Activated naive CD4-positive, alpha-beta T cell treated with anti-CD3 and anti-CD28 coated beads, Interleukin-2, amount 50 U/mL, for 24 hours (primary cell): ENCODE results near the gene CDH23.
A peak's percentile ranks its signal among the peaks of the same experiment; 100 is the strongest.

ENCODE experiments used
- H3K27ac Mint-ChIP-seq: one replicate; pipeline ENCODE4 v1.8.0; 2021; ENCODE audit warnings: mild to moderate bottlenecking, mixed read lengths
- H3K27me3 Mint-ChIP-seq: one replicate; pipeline ENCODE4 v1.8.0; 2021; ENCODE audit warnings: mixed read lengths
- H3K36me3 Mint-ChIP-seq: one replicate; pipeline ENCODE4 v1.8.0; 2021; ENCODE audit warnings: mixed read lengths
- H3K4me1 Mint-ChIP-seq: one replicate; pipeline ENCODE4 v1.8.0; 2021; ENCODE audit warnings: mixed read lengths
- H3K4me3 Mint-ChIP-seq: one replicate; pipeline ENCODE4 v1.8.0; 2021; ENCODE audit warnings: mild to moderate bottlenecking, mixed read lengths
- H3K9me3 Mint-ChIP-seq: one replicate; pipeline ENCODE4 v1.8.0; 2021; ENCODE audit warnings: mixed read lengths

The CDH23 gene

DNA sequence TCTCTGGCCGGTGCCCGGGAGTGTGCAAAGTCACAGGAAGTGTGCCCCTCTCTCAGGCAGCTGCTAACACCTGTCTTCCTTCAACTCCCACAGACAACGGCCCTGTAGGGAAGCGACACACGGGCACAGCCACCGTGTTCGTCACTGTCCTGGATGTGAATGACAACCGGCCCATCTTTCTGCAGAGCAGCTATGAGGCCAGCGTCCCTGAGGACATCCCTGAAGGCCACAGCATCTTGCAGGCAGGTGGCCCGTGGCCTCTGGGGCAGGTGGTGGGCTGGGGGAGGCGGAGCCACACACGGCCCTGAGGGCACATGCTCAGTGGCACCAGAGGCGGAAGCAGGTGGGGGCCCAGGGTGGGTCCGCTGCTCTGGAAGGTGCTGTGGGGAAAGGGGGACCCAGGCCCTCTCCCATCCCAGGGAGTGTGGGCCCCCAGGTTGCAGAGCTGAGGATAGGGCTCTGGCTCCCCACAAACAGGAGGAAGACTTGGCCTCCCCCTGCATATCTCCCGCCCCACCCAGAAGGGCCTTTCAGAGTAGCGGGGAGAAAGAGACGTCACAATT lies 315.9 kb downstream of the CDH23 start:
- peak overlapping the region; percentile 99 for H3K27ac Mint-ChIP-seq

DNA sequence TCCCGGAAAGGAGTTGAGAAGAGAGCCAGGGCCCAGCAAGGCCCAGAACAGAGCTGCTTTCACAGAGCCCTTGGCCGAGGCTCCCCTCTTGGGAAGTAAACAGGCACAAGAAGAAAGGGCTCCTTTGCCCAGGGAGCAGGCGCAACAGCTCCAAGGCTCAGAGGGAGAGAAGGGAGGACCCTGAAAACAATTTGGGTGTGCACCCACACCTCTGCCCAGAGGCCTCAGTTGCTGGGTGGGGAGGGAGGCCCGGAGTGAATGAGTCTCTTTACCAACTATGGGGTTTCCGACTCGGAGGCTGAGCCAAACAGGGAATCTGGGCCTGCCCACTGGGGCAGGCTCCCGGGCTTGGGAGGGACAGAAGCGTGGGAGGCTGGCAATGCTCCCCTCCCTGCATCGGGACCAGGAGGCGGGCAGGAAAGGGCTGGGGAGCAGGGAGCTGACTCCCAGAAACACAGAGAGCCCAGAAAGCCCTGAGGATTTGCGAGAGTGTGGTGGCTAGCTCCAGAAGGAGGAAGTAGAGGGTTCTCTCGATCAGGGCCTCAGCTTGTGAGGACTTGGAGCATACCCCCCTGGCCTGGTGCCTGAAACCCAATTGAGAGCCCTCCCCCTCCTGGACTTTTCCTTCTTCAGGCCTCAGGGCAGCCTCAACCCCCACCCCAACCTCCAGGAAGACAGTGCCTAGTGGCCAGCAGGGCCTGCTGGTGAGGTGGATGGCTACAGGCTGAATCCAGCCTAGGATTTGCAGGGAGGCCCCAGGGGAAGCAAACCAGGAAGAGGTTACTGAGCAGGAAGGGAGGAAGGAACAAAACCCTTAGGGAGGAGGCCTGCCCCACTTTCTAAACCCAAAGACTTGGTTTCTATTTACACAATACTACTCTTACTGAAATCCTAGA lies 316.7 kb downstream of the CDH23 start:
- peak overlapping the region; percentile 77 for H3K4me3 Mint-ChIP-seq
- peaks cover 68% of the 10 kb centered on the region for H3K4me1 Mint-ChIP-seq
- H3K9me3 Mint-ChIP-seq: no peaks in the 10 kb centered on the region
- H3K36me3 Mint-ChIP-seq: no peaks in the 10 kb centered on the region
- H3K27me3 Mint-ChIP-seq: no peaks in the 10 kb centered on the region
- peak overlapping the region; percentile 99 for H3K27ac Mint-ChIP-seq

More for the DNA sequence above, 315.9 kb downstream of the CDH23 start:
- Mint-ChIP-seq H3K9me3 (no peaks in the 10 kb centered on the region), H3K27me3 (no peaks in the 10 kb centered on the region), H3K4me3 (peak overlapping the region; percentile 77), H3K36me3 (no peaks in the 10 kb centered on the region), H3K4me1 (peaks cover 74% of the 10 kb centered on the region)

DNA sequence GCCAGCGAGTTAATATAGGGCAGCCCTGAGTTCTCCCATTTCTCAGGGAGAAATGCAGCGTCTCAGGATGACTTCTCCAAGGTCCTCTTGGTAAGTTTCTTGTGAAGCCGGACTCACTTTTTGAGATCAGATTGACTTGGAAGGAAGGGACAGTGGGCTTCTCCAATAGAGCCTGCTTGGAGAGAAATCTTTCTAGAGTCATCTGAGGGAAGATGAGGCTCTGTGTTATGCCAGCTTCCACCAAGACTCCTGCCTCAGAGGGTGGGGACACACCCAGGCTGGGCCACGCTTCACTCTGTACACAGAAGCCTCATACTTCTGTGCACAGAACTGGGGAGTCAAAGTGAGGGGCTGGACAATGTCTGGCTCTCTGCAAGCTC lies 317.3 kb downstream of the CDH23 start:
- Mint-ChIP-seq H3K4me3 (peak overlapping the region; percentile 70), H3K27ac (peak overlapping the region; percentile 99), H3K36me3 (no peaks in the 10 kb centered on the region), H3K9me3 (no peaks in the 10 kb centered on the region), H3K27me3 (no peaks in the 10 kb centered on the region), H3K4me1 (peaks cover 66% of the 10 kb centered on the region)

DNA sequence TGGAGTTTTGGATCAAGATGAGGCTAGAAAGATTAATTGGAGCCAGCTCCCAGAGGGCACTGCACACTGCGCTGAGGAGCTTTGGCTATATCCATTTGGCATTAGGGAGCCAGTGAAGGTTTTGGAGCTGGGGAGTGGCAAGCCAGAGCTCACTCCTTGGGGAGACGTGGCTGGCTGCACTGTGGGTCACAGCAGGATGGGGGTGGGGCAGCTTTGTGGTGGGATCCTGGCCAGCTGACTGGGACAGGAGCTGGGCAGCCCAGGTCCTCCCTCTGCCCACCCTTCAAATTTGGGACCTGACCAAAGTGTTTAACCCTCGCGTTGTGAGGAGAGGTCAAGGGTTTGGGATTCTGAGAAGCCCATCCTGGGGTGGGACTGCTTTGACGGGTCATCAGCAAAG lies 317.9 kb downstream of the CDH23 start:
- Mint-ChIP-seq H3K4me3 (peak overlapping the region; percentile 70), H3K27ac (peak overlapping the region; percentile 99), H3K9me3 (no peaks in the 10 kb centered on the region), H3K27me3 (no peaks in the 10 kb centered on the region), H3K4me1 (peaks cover 62% of the 10 kb centered on the region), H3K36me3 (no peaks in the 10 kb centered on the region)

DNA sequence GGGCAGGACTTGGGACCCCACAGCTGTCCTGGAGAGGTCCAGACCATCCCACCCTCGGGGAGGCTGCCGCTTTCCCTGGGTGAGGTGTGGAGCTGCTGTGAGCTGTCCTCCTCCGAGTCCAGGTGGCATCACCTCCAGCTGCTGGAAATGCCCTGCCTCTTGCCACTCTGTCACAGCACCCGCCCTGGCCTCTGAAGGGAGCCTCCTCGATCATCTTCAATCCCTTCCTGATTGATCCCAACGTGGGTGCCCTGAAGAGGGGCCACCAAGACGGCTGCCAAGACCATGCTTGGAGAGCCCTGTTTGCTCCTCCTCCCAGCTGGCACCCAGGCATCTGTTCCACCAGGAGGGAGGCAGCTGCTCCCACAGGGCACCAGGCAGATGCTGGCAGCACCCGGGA lies 318.3 kb downstream of the CDH23 start:
- H3K36me3 Mint-ChIP-seq: no peaks in the 10 kb centered on the region
- H3K27me3 Mint-ChIP-seq: no peaks in the 10 kb centered on the region
- no peaks in the 10 kb centered on the region for H3K9me3 Mint-ChIP-seq
- peaks cover 57% of the 10 kb centered on the region for H3K4me1 Mint-ChIP-seq
- no peak overlapping the region for H3K4me3 Mint-ChIP-seq
- peak overlapping the region; percentile 84 for H3K27ac Mint-ChIP-seq

DNA sequence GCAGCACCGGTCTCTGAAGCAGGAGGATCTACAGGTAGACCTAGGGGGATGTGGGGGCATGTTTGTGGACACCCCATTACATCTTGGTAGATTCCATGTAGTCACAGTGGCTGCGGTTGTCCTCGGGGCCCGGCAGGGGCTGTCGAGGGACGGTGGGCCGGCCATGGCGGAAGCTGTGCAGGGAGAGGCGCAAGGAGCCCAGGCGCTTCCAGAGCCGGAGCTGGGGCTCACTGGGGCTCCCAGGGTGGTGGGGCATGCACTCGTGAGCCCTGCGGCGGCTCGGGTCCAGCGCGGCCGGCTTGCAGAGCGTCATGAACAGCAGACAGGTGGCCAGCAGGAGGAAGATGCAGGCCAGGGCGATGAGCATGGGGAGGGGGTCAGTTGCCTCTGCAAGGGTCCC lies 319.1 kb downstream of the CDH23 start:
- Mint-ChIP-seq H3K36me3 (no peaks in the 10 kb centered on the region), H3K9me3 (no peaks in the 10 kb centered on the region), H3K27me3 (no peaks in the 10 kb centered on the region), H3K27ac (peak overlapping the region; percentile 84), H3K4me3 (peak overlapping the region; percentile 58), H3K4me1 (peaks cover 61% of the 10 kb centered on the region)

DNA sequence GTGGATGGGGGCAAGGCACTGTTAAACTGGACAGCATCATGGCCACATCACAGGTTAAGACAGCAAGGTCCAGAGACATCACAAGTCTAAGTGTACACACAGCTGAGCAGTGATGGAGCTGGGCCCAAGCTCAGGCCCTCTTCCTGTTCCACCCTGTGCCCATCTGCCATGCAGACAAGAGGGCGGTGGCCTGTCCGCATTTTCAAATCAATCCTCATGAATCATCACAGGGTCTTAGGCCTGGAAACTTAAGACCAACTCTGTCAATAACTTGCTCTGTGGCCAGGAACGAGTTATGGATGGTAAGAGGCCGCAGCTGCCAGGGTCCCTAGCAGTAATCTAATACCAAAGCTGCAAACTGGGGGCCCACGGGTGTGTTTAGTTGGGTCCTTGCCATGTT lies 319.7 kb downstream of the CDH23 start:
- H3K27me3 Mint-ChIP-seq: no peaks in the 10 kb centered on the region
- peaks cover 64% of the 10 kb centered on the region for H3K4me1 Mint-ChIP-seq
- H3K9me3 Mint-ChIP-seq: no peaks in the 10 kb centered on the region
- H3K36me3 Mint-ChIP-seq: no peaks in the 10 kb centered on the region
- H3K4me3 Mint-ChIP-seq: no peak overlapping the region
- peak overlapping the region; percentile 65 for H3K27ac Mint-ChIP-seq

DNA sequence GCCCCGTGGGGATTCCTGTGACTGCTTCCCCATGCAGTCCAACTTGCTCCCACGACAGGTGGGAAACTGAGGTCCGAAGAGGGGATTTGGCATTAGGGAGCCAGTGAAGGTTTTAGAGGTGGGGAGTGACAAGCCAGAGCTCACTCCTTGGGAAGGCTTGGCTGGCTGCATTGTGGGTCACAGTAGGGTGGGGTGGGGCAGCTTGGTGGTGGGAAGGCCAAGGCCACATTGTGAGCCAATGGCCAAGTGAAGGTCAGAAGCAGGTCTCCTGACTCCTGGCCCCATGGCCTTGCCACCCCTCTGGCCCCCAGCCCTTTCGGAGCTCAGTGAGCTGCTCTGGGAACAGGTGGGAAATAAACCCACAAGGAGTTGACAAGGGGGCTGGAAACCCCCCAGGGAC lies 320.3 kb downstream of the CDH23 start:
- no peaks in the 10 kb centered on the region for H3K27me3 Mint-ChIP-seq
- H3K36me3 Mint-ChIP-seq: no peaks in the 10 kb centered on the region
- no peaks in the 10 kb centered on the region for H3K9me3 Mint-ChIP-seq
- peaks cover 64% of the 10 kb centered on the region for H3K4me1 Mint-ChIP-seq
- H3K4me3 Mint-ChIP-seq: no peak overlapping the region
- H3K27ac Mint-ChIP-seq: peak overlapping the region; percentile 86

DNA sequence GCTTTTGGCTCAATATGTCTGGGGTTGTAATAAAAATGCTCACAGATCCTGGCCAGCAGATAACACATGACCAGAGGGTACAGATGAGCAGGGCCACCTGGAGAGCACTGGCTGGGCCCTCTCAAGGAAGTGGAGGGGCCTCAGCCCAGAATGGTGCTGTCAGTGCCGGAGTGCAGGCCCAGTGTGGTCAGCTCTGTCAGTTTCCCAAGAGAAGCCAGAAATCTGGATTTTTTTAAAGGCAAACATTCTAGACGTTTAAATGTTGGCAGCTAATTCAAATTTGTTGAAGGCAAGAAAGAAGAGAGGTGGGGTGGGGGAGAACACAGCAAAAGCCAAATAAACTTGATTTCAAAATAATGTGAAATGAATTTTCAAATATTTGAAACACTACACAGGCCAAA lies 320.8 kb downstream of the CDH23 start:
- peaks cover 64% of the 10 kb centered on the region for H3K4me1 Mint-ChIP-seq
- no peaks in the 10 kb centered on the region for H3K9me3 Mint-ChIP-seq
- no peaks in the 10 kb centered on the region for H3K27me3 Mint-ChIP-seq
- H3K36me3 Mint-ChIP-seq: no peaks in the 10 kb centered on the region
- peak overlapping the region; percentile 86 for H3K27ac Mint-ChIP-seq
- H3K4me3 Mint-ChIP-seq: no peak overlapping the region

DNA sequence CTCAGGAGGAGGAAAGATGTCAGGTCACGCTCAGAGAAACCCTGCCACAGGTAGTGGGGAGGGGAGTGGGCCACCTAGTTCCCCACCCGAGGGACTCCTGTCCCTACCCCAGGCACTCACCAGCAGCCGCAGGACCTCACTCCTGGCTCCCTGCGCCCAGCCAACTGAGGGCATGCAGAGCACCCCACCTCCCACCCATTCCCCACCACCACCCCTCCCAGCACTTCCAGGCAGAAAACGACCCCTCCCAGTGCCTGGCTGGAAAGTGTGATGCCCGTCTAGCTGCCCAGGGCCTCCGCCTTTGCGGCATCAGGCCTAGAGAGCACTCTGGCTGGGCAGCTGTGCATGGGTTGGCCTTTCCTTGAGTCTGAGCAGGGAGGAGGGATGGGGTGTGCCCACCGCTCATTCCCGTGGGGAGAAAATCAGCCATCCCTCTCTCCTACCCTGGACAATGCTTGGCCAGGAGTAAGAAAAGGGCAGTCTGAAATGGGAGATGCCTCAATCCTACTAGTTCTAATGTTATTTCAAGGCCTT lies 321.5 kb downstream of the CDH23 start:
- Mint-ChIP-seq H3K27me3 (no peaks in the 10 kb centered on the region), H3K4me1 (peaks cover 61% of the 10 kb centered on the region), H3K9me3 (no peaks in the 10 kb centered on the region), H3K4me3 (no peak overlapping the region), H3K36me3 (no peaks in the 10 kb centered on the region), H3K27ac (no peak overlapping the region)

DNA sequence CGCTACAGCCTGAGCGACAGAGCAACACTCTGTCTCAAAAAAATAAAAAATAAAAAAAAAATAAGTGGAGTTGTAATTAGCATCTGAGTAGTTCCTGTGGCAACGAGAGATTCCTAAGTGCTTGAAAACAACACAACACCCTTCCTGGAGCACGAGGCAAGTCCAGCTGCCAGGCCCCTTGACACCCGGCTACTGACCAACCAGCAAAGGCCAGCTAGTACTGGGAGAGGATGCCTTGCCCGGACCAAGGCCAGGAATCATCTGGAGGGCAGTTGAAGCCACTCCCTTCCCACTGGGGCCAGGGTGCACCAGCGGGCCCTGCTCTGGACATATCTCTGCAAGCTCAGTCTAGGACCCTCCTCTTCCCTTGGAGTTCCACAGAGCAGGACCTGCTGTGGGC lies 322.3 kb downstream of the CDH23 start:
- no peaks in the 10 kb centered on the region for H3K36me3 Mint-ChIP-seq
- H3K4me1 Mint-ChIP-seq: peaks cover 61% of the 10 kb centered on the region
- H3K4me3 Mint-ChIP-seq: no peak overlapping the region
- no peaks in the 10 kb centered on the region for H3K27me3 Mint-ChIP-seq
- H3K9me3 Mint-ChIP-seq: no peaks in the 10 kb centered on the region
- no peak overlapping the region for H3K27ac Mint-ChIP-seq

DNA sequence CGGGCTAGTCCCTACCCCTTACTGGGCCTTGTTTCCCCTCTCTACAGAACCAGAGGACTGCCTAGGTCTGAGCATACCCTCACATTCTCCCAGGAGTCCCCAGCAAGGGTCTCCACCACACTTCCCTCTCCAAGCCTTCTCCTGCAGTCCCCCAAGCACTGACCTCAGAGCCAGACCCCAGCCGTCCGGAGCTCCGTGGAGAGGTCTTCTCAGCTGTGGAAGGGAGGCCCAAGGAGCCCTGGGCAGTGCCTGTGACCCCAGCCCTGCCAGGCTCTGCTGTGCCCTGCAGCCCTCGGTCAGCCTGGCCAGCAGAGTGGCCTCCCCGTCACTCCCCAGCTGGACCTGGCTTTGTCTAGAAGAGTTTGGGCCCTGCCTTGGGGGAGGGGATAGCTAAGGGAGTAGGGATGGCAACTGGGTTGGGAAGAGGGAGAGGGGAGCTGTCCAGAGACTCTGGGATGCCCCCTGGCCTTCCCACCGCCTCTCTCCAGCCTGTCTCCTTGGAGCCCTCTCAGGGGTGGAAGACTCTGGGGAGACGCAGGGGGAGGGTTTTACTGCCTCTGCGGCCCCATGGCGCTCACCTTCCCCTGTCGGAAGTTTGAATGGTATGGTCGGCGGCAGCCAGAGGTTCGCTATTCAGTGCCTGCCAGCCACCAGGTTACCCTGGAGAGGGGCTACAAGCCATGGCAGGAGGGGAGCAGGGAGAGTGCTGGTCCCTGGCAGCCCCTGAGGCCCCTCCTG lies 322.9 kb downstream of the CDH23 start, which contains the start of gene C10orf105:
Gene C10orf105, minus strand, starts transcription at position 315 of the 738 bp plus-strand sequence. CDS start 3,441 bp downstream, outside the sequence.
- no peak within 1 kb of the TSS for H3K4me3 Mint-ChIP-seq
- H3K36me3 Mint-ChIP-seq: no peaks in the 10 kb centered on the region
- H3K27ac Mint-ChIP-seq: peak within 1 kb of the TSS; percentile 83
- H3K9me3 Mint-ChIP-seq: no peaks in the 10 kb centered on the region
- peaks cover 59% of the 10 kb centered on the region for H3K4me1 Mint-ChIP-seq
- H3K27me3 Mint-ChIP-seq: no peaks in the 10 kb centered on the region

DNA sequence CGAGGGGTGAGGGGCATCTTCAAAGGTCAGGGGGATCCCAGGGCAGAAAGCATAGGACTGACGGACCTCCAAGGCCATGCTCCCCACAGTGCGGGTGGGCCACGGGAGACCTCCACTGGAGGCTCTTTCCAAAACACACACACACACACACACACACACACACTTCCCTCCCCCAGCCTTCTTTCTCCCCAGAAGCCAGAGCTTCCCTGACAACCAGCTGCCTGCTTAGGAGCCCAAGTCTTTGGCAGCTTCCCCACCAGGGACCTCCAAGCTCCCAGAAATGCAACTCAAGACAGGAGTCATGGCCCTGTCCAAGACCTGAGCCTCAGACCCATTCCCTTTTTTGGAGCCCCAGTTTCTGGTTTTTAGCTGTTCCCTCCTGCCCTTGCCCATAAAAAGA lies 323.6 kb downstream of the CDH23 start:
- Mint-ChIP-seq H3K27me3 (no peaks in the 10 kb centered on the region), H3K4me1 (peaks cover 61% of the 10 kb centered on the region), H3K4me3 (no peak overlapping the region), H3K27ac (peak overlapping the region; percentile 83), H3K36me3 (no peaks in the 10 kb centered on the region), H3K9me3 (no peaks in the 10 kb centered on the region)

DNA sequence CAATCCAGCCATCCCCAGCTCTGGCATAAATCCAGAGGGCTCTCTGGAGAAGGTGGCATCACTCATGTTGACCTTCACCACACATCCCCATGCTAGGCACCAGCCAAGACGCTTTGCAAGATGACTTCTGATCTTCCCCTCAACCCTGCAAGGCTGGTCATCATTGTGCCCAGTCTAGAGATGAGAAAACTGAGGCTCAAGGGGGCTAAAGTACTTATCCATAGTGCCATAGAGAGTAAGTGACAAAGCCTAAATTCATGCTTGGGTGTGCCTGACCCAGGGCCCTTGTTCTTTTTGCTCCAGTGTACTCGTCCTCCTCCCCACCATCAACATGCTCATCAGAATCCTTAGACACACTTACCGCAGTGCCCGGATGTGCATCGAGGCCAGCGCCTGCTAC lies 324.6 kb downstream of the CDH23 start:
- no peaks in the 10 kb centered on the region for H3K27me3 Mint-ChIP-seq
- H3K27ac Mint-ChIP-seq: peak overlapping the region; percentile 68
- no peaks in the 10 kb centered on the region for H3K36me3 Mint-ChIP-seq
- peaks cover 61% of the 10 kb centered on the region for H3K4me1 Mint-ChIP-seq
- no peak overlapping the region for H3K4me3 Mint-ChIP-seq
- H3K9me3 Mint-ChIP-seq: no peaks in the 10 kb centered on the region

DNA sequence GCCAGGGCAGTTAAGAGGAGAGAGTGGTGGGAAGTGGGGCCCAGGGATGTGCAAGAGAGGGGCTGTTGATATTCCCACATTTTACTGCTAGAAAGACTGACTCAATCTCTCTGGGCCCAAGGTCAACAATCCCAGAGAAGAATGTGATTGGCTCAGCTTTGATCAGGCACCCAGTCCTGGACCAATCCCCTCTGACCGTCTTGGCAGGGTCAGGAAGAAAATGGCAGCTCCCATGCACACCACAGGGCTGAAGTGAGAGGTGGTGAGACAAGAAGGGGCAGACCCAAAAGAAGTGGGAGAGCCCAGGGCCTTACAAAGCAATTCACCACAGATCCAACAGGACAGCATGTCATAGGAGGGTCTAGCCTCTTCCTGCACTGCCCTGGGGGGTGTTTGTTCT lies 326.1 kb downstream of the CDH23 start:
- Mint-ChIP-seq H3K4me1 (peaks cover 69% of the 10 kb centered on the region), H3K4me3 (no peak overlapping the region), H3K9me3 (no peaks in the 10 kb centered on the region), H3K36me3 (no peaks in the 10 kb centered on the region), H3K27ac (peak overlapping the region; percentile 74), H3K27me3 (no peaks in the 10 kb centered on the region)
